ENCODE results near the gene PROKR1.

PROKR1 gene

DNA sequence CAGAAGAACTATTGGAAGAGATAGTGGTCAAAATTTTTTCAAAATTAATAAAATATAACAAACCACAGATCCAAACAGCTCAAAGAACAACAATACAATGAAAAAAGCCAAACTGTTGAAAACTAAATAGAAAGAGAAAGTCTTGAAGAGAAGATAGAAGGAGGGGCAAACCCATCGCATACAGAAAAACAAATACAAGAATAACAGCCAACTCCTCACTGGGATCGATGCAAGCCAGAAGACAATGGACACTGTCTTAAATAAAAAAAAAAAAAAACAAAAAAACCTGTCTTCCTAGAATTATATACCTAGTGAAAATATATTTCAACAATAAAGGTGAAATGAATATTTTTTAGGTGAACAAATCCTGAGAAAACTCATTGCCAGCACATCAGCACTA lies 57.2 kb downstream of the PROKR1 start:
- DNase-seq, result no peak

- DNase-seq, result no peak
These were observed 63.3 kb downstream of the PROKR1 start for GRCh38 chr2:68706637-68707036.
